Activated T-cell treated with anti-CD3 and anti-CD28 coated beads for 4 hours (primary cell): ENCODE measurements around the gene ADAMTS6.

Experiments
- DNase-seq: peaks from one replicate; pipeline ENCODE4 v3.0.0-alpha.2; 2020

Gene ADAMTS6

GRCh38 chr5:65101632-65102100, 380.1 kb downstream of the ADAMTS6 start:
- no peak for DNase-seq

- DNase-seq, result no peak
These were observed 380.6 kb downstream of the ADAMTS6 start for GRCh38 chr5:65100911-65101631.
